HEK293 (cell line): ENCODE data around the gene INO80E.
A peak's percentile ranks its signal among the peaks of the same experiment; 100 is the strongest.

Experiments
- ELK4 ChIP-seq: IDR thresholded peaks from 2 replicates; pipeline ENCODE4 v1.6.1; 2011; ENCODE audit warnings: mild to moderate bottlenecking, low read depth, low read length, borderline replicate concordance
- GLIS1 ChIP-seq: fragments of 450-650 bp; formaldehyde crosslinking; IDR thresholded peaks from 2 replicates; pipeline ENCODE4 v1.5.1; 2016; ENCODE audit warnings: missing biosample characterization, missing genetic modification characterization
- ZNF10 ChIP-seq: fragments of 450-650 bp; formaldehyde crosslinking; IDR thresholded peaks from 2 replicates; pipeline ENCODE4 v1.5.1; 2017; ENCODE audit warnings: missing biosample characterization, missing genetic modification characterization
- ZNF140 ChIP-seq: fragments of 450-650 bp; formaldehyde crosslinking; IDR thresholded peaks from 2 replicates; pipeline ENCODE4 v1.5.1; 2016; ENCODE audit warnings: missing biosample characterization, missing genetic modification characterization
- ZNF155 ChIP-seq: fragments of 450-650 bp; formaldehyde crosslinking; IDR thresholded peaks from 2 replicates; pipeline ENCODE4 v1.5.1; 2016; ENCODE audit warnings: missing biosample characterization, missing genetic modification characterization
- ZNF16 ChIP-seq: fragments of 450-650 bp; formaldehyde crosslinking; IDR thresholded peaks from 2 replicates; pipeline ENCODE4 v1.5.1; 2016; ENCODE audit warnings: low read depth, missing biosample characterization, missing genetic modification characterization
- ZNF175 ChIP-seq: fragments of 450-650 bp; formaldehyde crosslinking; IDR thresholded peaks from 2 replicates; pipeline ENCODE4 v1.5.1; 2016; ENCODE audit warnings: missing biosample characterization, missing genetic modification characterization
- ZNF19 ChIP-seq: fragments of 450-650 bp; formaldehyde crosslinking; IDR thresholded peaks from 2 replicates; pipeline ENCODE4; 2016; ENCODE audit warnings: missing biosample characterization, missing genetic modification characterization, low read depth
- ZNF202 ChIP-seq: fragments of 450-650 bp; formaldehyde crosslinking; IDR thresholded peaks from 2 replicates; pipeline ENCODE4 v1.5.1; 2016; ENCODE audit warnings: missing biosample characterization, missing genetic modification characterization, borderline replicate concordance
- ZNF274 ChIP-seq, 2 experiments: fragments of 200-500 bp in 1 of 2; fragments of 450-650 bp in 1 of 2; sonication (Bioruptor generic) in 1 of 2; formaldehyde crosslinking in 1 of 2; IDR thresholded peaks; 2 replicates each; pipeline versions ENCODE4 v1.5.1 to v1.6.1; 2014 to 2016; ENCODE audit warnings: borderline replicate concordance in 1 of 2, inconsistent platforms in 1 of 2, low read length in 1 of 2, missing biosample characterization in 1 of 2, missing genetic modification characterization in 1 of 2
- ZNF311 ChIP-seq: fragments of 450-650 bp; formaldehyde crosslinking; IDR thresholded peaks from 2 replicates; pipeline ENCODE4 v1.5.1; 2017; ENCODE audit warnings: missing biosample characterization, missing genetic modification characterization, borderline replicate concordance
- ZNF404 ChIP-seq: fragments of 450-650 bp; formaldehyde crosslinking; IDR thresholded peaks from 2 replicates; pipeline ENCODE4 v1.5.1; 2017; ENCODE audit warnings: missing biosample characterization, missing genetic modification characterization
- ZNF416 ChIP-seq: fragments of 450-650 bp; formaldehyde crosslinking; IDR thresholded peaks from 2 replicates; pipeline ENCODE4 v1.5.1; 2016; ENCODE audit warnings: missing biosample characterization, missing genetic modification characterization
- ZNF433 ChIP-seq: fragments of 450-650 bp; formaldehyde crosslinking; IDR thresholded peaks from 2 replicates; pipeline ENCODE4 v1.5.1; 2016; ENCODE audit warnings: missing biosample characterization, missing genetic modification characterization, low read depth
- ZNF558 ChIP-seq: fragments of 450-650 bp; formaldehyde crosslinking; IDR thresholded peaks from 2 replicates; pipeline ENCODE4 v1.5.1; 2016; ENCODE audit warnings: missing biosample characterization, missing genetic modification characterization
- ZNF670 ChIP-seq: fragments of 450-650 bp; formaldehyde crosslinking; IDR thresholded peaks from 2 replicates; pipeline ENCODE4 v1.5.1; 2016; ENCODE audit warnings: missing biosample characterization, missing genetic modification characterization, low read depth
- ZNF701 ChIP-seq: fragments of 450-650 bp; formaldehyde crosslinking; IDR thresholded peaks from 2 replicates; pipeline ENCODE4 v1.5.1; 2016; ENCODE audit warnings: missing biosample characterization, missing genetic modification characterization
- ZNF747 ChIP-seq: fragments of 450-650 bp; formaldehyde crosslinking; IDR thresholded peaks from 2 replicates; pipeline ENCODE4 v1.5.1; 2016; ENCODE audit warnings: missing biosample characterization, missing genetic modification characterization
- TF ChIP-seq, protein P1 (sequence below): fragments of 450-650 bp; formaldehyde crosslinking; IDR thresholded peaks from 2 replicates; pipeline ENCODE4 v1.5.1; 2016; ENCODE audit warnings: missing biosample characterization, missing genetic modification characterization
- TF ChIP-seq, protein P2 (sequence below): fragments of 450-650 bp; formaldehyde crosslinking; IDR thresholded peaks from 2 replicates; pipeline ENCODE4 v1.5.1; 2016; ENCODE audit warnings: missing biosample characterization, missing genetic modification characterization
- TF ChIP-seq, protein P3 (sequence below): fragments of 450-650 bp; formaldehyde crosslinking; IDR thresholded peaks from 2 replicates; pipeline ENCODE4 v1.5.1; 2016; ENCODE audit warnings: missing biosample characterization, missing genetic modification characterization
- TF ChIP-seq, protein P4 (sequence below): fragments of 450-650 bp; IDR thresholded peaks from 2 replicates; pipeline ENCODE4 v1.5.1; 2018; ENCODE audit warnings: missing biosample characterization, mild to moderate bottlenecking, missing genetic modification characterization

INO80E gene

DNA sequence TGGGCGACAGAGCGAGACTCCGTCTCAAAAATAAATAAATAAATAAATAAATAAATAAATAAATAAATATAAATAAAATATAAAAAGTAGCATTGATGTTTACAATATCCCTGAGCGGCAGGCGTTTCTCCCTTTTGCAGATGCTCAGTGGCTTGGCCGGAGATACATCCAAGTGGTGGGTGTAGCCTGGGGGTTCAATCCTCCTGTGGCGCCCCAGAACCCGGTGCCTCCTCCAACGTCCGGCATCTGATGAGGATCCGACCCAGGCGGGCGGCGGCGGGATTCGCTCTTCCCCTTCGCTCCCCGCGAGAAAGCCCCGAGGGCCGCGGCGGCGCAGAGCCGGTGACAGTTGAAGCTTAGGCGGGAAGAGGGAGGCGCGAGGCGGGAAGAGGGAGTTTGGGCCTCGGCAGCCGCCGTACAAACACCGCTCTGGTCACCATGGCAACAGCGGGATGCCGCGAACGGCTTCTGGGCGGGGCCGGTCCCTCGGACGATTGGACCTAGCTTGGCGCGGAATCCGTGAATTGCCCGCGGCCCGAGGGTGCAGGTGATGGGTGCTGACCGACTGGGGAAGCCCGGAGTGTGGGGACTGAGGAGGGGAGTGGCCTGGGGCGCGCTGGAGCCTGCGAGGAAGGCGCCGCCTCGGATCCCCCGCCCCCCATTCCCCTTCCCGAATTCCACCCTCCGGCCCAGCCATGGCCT is 56.8 kb downstream of the INO80E start (continued):
- TF ChIP-seq ZNF155 (no peak), ZNF19 (tag by site-specific recombination) (peak; percentile 97), ZNF10 (peak; percentile 100), ZNF404 (tag by site-specific recombination) (peak; percentile 98), ZNF16 (0 out of 2 replicates have a peak, but pooled peaks have one; percentile 44), ZNF202 (tag by site-specific recombination) (peak; percentile 100), ZNF670 (tag by site-specific recombination) (0 out of 2 replicates have a peak, but pooled peaks have one; percentile 29), ZNF558 (tag by site-specific recombination) (peak; percentile 95), ZNF433 (tag by site-specific recombination) (peak; percentile 99; the same call in 1 of the 2 replicates), ZNF175 (tag by site-specific recombination) (no peak), ZNF140 (tag by site-specific recombination) (peak; percentile 97; the same call in 1 of the 2 replicates), ZNF747 (no peak), ZNF311 (tag by site-specific recombination) (no peak), GLIS1 (tag by site-specific recombination) (peak; percentile 26; the same call in 1 of the 2 replicates), ZNF274 (IDR thresholded peaks at IDR 0.05; ENCODE audit: low read length) (no peak), ZNF274 (tag by site-specific recombination; IDR thresholded peaks at IDR 0.05; ENCODE audit: borderline replicate concordance) (no peak), ZNF416 (tag by site-specific recombination) (no peak), ZNF701 (tag by site-specific recombination) (no peak), ELK4 (no peak)
- TF ChIP-seq, protein P1, sequence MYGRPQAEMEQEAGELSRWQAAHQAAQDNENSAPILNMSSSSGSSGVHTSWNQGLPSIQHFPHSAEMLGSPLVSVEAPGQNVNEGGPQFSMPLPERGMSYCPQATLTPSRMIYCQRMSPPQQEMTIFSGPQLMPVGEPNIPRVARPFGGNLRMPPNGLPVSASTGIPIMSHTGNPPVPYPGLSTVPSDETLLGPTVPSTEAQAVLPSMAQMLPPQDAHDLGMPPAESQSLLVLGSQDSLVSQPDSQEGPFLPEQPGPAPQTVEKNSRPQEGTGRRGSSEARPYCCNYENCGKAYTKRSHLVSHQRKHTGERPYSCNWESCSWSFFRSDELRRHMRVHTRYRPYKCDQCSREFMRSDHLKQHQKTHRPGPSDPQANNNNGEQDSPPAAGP (tag by site-specific recombination) = peak; percentile 98
- TF ChIP-seq, protein P2, sequence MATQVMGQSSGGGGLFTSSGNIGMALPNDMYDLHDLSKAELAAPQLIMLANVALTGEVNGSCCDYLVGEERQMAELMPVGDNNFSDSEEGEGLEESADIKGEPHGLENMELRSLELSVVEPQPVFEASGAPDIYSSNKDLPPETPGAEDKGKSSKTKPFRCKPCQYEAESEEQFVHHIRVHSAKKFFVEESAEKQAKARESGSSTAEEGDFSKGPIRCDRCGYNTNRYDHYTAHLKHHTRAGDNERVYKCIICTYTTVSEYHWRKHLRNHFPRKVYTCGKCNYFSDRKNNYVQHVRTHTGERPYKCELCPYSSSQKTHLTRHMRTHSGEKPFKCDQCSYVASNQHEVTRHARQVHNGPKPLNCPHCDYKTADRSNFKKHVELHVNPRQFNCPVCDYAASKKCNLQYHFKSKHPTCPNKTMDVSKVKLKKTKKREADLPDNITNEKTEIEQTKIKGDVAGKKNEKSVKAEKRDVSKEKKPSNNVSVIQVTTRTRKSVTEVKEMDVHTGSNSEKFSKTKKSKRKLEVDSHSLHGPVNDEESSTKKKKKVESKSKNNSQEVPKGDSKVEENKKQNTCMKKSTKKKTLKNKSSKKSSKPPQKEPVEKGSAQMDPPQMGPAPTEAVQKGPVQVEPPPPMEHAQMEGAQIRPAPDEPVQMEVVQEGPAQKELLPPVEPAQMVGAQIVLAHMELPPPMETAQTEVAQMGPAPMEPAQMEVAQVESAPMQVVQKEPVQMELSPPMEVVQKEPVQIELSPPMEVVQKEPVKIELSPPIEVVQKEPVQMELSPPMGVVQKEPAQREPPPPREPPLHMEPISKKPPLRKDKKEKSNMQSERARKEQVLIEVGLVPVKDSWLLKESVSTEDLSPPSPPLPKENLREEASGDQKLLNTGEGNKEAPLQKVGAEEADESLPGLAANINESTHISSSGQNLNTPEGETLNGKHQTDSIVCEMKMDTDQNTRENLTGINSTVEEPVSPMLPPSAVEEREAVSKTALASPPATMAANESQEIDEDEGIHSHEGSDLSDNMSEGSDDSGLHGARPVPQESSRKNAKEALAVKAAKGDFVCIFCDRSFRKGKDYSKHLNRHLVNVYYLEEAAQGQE (tag by site-specific recombination) = peak; percentile 91
- TF ChIP-seq, protein P3, sequence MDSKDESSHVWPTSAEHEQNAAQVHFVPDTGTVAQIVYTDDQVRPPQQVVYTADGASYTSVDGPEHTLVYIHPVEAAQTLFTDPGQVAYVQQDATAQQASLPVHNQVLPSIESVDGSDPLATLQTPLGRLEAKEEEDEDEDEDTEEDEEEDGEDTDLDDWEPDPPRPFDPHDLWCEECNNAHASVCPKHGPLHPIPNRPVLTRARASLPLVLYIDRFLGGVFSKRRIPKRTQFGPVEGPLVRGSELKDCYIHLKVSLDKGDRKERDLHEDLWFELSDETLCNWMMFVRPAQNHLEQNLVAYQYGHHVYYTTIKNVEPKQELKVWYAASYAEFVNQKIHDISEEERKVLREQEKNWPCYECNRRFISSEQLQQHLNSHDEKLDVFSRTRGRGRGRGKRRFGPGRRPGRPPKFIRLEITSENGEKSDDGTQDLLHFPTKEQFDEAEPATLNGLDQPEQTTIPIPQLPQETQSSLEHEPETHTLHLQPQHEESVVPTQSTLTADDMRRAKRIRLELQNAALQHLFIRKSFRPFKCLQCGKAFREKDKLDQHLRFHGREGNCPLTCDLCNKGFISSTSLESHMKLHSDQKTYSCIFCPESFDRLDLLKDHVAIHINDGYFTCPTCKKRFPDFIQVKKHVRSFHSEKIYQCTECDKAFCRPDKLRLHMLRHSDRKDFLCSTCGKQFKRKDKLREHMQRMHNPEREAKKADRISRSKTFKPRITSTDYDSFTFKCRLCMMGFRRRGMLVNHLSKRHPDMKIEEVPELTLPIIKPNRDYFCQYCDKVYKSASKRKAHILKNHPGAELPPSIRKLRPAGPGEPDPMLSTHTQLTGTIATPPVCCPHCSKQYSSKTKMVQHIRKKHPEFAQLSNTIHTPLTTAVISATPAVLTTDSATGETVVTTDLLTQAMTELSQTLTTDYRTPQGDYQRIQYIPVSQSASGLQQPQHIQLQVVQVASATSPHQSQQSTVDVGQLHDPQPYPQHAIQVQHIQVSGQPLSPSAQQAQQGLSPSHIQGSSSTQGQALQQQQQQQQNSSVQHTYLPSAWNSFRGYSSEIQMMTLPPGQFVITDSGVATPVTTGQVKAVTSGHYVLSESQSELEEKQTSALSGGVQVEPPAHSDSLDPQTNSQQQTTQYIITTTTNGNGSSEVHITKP = peak; percentile 97
- TF ChIP-seq, protein P4, sequence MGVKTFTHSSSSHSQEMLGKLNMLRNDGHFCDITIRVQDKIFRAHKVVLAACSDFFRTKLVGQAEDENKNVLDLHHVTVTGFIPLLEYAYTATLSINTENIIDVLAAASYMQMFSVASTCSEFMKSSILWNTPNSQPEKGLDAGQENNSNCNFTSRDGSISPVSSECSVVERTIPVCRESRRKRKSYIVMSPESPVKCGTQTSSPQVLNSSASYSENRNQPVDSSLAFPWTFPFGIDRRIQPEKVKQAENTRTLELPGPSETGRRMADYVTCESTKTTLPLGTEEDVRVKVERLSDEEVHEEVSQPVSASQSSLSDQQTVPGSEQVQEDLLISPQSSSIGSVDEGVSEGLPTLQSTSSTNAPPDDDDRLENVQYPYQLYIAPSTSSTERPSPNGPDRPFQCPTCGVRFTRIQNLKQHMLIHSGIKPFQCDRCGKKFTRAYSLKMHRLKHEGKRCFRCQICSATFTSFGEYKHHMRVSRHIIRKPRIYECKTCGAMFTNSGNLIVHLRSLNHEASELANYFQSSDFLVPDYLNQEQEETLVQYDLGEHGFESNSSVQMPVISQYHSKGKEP (tag by site-specific recombination) = no peak; the same call in 1 of the 2 replicates
